Medulla oblongata (tissue), 1 donor: ENCODE data around the gene CBX7.

ENCODE experiments used
- DNase-seq: peaks from one replicate; pipeline ENCODE4 v3.0.0-alpha.2; 2015; ENCODE audit errors: extremely low spot score

Gene CBX7

DNA sequence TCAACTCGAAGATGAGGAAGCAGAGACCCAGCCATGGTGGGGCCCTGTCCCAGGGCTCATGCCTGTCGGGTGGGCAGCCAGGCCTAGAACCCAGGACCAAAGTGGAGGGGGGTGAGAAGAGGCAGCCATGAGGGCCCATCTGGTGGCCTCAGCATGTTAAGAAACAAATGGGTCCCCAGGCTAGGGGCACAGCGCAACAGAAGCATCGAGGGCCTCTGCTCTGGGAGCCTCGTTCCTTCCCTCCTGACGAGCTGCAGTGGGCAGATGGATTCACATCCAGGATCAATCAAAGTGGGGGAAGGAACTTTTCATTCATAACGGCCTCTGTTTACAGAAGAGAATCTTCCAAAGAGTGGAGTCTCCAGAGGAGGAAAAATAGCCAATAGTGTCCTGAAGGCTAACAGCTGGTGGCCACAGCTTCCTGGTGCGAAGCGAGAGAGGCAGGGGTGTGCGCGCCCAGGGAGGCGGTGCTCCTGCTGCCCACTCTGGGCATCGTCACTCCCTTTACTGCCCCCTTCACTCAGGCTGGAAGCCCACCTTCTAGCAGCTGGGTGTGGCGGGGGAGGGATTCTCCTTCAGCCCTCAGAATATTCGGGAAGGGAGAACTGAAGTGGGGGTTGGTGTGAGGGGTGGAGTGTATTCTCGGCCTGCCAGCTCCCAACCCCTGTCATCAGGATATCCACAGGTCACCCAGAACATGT, 4.3 kb downstream of the CBX7 start:
- DNase-seq: no peak

DNA sequence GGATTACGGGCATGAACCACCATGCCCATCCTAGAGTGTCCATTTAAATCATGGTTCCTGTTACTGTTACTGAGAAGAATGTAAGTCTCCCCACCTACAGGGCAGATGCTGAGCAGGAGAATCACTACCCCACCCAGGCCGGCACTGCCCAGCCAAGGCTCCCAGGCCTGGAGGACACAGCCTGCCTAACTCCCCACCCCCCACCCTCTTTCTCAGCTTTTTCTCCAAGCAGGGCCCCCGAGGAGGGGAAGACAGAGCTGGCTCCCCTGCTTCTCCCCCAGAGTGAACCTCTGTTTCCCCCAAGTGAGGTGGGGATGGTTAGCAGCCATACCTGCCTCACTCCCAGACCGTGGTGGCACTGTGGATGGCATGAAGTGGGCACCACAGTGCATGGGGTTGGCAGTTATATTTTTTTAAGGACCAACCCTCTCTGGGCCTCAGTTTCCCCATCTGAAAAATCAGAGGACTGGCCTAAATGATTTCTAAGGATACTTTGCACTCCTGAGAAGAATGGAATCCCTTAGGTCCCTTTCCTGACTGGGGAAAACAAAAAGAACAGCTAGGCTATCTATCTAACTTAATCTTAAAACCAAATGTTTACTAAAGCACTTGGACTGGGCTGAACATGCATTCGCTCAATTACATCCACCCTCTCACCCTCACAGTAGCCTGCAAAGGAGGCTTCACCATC, 5.0 kb downstream of the CBX7 start:
- no peak for DNase-seq

DNA sequence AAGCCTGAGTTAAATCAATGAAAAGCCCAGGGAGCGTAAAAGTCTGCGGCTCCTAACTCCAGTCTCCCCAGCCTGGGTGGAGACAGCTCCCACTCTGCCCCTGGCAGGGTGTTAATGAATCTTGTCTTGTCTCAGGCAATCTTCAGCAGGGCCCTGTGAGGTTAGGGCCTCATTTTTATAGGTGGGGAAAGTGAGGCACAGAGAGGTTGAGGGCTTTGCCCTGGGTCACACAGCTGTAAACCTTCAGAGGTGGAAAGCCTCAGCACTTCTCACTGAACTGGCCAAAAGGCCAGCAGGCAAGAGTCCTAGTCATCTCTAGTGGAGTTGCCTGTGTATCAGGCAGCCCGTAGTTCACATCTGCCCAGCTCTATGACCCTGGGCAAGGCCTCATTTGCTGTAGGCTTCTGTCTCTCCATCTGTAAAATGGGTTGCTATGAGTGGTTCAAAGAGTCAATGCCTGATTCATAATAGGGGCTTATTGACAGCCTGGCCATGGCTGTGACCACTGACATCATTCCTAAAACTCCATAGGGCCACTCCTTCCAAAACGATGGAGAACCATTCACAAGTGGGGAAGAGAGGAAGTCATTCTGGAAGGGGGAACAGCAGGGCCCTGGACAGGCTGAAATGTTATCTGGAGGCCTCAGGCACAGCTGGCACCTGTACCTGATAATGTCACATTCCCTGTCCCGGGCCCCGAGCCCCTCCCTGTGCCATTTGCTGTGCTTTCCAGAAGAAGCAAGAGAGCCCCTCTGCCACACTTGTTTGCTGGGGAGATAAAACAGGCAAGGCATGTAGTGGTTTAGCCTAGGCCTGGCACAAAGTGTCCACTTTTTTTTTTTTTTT, 6.0 kb downstream of the CBX7 start:
- peak; percentile 39 for DNase-seq

DNA sequence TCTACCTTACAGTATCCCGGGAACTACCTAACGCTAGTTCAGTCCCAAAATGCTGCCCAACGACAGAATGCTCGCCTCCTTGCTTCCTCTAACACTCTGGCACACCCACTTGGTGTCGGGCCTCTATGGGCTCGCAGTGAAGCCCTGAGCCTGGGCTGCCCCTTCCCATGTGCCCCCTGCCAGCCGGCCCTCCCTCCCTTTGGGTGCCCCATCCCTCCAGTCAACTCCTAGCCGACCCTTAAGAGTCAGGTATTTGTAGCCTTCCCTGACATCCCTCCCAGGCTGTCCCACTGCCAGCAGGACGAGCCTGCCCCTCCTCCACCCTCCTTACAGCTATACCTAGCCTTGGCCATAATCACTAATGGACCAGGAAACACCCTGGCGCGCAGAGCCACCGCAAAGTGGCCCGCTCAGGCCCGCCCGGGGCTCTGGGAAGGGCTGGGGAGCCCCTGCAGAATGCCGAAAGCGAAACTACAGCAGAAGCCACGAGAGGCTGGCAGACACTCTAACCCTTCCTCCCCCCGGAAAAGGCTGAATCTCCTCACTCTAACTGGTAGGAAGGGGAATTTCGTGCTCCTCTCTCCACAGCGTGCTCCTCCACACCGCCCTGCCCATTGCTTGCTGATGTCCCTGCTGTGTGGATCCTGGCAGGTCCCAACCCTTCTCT, 8.2 kb downstream of the CBX7 start:
- peak; percentile 60 for DNase-seq

DNA sequence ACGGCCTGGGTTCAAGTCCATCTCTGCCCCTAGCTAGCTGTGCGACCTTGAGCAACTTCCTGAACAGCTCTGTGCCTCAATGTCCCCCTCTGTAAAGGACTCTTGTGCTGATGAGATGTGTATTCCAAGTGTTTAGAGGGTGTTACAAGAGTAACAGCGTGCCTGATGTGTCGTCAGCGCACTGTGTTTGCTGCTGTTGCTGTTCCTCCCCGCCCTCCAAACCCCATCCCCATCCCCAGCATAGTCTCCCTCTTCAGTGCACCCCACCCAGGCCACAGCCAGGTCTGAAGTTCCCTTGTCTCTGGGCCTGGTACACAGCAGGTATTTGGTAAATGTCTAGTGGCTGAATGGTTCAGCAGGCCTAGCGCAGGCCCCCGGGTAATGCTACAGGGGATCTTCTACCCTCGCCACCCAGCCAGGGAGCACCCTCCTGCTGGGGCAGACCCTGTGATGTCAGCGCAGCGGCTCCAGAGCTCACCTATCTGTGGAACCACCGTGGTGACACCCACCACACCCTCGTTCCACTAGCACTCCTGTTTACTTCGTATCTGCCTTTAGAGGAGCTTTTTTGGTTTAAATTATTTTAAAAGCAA, 10.3 kb downstream of the CBX7 start:
- DNase-seq: no peak

DNA sequence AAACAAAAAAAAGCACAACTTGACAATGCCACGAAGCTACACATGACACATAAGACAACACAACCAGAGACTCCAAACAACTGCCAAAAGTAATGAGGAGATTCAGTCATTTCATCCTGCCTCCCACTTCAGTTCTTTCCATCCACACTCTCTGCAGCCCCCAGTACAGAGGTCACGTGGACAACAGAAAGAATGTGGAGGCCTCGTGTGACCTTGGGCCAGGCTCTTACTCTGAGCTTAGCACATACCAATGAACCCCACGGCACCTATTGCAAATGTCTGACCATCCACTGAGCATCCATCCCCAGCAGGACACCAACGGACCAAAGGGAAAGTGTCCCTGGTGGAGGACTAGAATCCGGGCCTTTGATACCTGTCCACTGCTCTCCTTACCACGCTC, 12.5 kb downstream of the CBX7 start:
- DNase-seq: no peak

DNA sequence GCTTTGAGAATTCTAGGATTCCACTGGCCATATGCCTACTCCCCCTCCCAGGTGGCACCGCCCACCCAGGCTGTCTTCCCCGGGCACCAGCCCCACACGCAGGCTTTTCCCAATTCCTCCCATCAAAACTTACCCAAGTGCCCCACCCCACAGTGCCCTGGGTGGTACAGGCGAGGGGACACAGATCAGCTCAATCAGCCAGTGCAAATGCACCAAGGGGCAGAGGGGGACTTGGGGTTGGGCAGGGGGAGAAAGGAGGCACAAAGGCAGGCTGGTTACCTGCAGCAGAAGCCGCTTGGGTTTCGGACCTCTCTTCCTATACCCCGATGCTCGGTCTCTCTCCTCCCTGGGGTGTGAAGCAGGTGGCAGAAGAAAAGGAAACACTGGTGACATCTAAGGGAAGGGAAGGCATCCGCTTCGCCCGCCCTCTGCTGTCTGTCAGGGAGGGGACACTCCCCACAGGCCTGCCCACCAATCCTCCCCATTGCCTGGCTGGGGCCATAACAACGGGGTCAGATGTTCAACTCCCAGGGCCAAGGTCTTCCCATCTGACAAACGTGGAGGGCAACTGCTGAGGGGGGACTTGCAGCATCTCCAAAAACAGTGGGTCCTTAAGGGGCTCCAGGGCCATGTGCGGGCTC, 14.0 kb downstream of the CBX7 start:
- no peak for DNase-seq

DNA sequence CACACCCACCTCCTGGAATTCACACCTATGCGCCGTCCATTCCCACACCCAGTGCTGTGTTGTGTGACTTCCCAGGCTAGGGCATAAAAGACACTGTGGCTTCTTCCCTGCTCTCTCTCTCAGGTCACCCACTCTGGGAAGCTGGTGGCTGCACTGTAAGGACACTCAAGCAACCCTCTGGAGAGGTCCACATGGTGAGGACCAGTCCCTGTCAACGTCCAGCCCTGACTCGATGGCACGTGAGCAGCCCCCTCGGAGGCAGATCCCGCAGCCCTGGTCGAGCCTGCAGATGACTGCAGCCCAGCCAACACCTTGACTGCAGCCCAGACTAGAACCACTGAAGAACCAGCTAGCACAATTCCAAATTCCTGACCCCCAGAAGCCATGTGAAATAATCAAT, 16.2 kb downstream of the CBX7 start:
- no peak for DNase-seq

DNA sequence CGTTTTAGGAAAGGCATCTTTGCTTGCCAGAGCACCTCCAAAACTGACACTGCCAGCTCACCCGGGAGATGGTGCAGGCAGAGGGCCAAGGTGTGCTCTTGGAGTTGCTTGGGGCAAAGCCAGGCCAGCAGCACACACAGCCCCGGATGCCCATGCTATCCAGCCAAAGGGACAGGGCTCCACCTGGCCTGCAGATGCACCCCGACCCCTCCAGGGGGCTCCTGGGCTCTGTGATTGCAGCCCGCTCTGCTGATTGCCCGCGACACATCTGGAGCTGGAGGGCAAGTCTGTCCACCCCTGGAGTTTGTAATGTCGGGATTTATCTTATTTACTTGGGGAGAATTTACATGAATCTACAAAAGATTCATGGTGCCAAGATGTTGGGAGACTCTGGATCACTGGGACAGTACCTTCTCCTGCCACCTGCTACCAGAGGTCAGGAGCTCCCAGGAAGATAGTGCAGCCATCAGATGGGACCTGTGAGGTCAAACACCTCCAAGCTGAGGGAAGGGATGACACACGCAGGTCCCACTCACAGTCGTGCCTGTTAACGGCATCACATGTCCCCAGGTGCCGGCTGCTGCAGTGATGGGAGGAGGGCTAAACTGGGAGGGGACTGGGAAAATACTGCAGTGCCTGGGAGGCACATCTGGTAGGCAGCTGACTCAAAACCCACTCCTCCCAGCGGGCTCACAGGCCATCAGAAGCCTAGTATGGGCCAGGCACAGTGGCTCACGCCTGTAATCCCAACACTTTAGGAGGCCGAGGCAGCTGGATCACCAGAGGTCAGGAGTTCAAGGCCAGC, 17.2 kb downstream of the CBX7 start:
- DNase-seq: peak; percentile 27

DNA sequence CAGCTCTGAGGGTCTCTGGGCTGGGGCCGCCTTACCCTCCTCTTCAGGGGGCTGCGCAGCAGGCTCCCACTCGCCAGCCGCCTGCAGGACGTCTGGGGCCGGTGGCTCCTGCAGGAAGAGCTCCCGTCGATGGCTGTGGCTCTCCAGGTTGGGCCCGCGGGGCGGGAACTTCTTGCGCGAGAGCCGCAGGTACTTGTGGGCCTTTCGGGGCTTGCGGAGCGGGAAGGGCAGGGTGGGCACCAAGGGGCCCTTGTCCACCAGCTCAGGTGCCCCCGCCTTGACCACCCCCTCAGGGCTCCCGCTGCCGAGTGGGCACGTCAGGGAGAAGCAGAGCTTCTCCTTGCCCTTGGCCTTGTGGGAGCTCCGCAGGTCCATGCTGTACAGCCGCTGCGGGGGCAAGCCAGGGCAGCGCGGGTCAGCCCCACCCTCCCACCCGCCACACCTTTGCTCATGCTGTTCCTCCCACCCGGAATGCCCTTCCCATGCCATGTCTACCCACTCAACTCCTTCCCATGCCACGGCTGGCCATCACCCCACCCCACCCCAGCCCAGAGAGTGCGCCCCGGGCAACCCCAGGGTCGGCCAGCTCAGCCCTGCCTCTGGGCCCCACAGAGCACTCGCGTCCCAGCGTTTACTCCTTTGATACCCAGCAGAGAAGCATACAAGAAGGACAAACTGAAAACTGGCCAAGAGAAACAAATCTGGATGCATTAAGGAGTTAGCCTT, 18.0 kb downstream of the CBX7 start:
- DNase-seq: no peak

DNA sequence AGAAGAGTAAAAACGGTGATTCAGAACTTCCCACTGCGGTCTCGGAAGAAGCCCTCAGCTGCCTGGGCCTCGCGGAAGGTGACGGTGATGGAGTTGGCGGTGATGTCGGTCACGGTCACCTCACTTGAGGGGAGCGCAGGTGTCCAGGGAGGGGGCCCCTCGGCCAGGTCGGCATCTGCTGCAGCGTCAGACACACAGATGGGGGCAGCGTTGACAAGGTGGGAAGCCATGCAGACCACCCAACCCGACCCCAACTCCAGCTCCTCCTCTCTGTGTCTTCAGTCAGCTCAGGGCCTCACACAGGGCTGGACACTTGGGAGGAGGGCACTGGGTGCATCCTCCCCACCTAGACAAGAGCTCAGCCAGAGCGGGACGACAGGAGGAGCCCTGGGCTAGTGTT, 18.6 kb downstream of the CBX7 start:
- DNase-seq: no peak

DNA sequence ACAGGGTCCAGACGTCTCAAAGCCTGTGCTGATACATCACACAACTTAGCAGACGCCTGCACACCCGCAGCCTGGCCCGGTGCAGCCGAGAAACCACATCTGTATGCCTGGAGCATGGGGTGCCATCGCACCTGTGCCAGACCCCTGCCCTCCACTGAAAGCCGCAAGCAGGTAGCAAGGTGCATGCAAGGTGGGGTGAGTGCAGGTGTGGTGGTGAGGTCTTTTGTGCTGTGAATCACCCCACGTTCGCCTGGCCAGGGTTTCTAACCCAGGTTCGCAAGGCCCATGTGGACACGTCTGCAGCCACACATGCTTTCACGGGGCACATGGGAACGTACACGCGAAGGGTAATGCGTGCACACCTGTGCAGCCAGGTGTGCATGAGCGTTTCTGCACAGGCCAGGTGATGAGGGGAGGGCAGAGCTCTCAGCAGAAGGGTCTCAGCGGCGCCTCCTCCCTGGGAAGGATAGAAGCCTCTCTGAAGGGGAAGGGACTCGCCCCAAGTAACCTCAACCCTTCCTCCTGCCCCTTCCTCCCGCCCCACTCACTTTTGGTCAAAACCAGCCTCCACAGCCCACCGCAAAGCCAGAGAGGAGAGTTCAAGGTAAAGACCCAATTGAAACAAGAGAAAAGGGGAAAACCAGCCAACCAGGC, 19.5 kb downstream of the CBX7 start:
- DNase-seq: no peak

DNA sequence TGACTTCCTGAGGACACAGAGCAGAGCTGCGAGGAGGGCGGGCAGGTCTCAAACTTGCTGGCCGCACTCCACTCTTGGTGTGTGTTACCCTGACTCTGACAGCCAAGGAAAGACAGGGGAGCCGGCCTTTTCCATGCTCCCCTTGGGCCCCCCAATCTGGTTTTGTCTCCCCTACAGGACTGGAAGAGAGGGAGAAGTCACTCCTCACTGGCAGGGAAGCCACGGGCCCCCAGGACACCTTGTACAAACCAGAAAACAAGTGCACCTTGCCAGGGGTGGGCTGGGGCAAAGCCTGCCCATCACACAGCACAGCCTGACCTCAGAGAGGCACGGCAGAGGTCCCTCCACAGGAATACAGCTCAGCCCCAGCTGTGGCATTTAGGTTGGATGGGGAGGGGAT, 20.2 kb downstream of the CBX7 start:
- no peak for DNase-seq

DNA sequence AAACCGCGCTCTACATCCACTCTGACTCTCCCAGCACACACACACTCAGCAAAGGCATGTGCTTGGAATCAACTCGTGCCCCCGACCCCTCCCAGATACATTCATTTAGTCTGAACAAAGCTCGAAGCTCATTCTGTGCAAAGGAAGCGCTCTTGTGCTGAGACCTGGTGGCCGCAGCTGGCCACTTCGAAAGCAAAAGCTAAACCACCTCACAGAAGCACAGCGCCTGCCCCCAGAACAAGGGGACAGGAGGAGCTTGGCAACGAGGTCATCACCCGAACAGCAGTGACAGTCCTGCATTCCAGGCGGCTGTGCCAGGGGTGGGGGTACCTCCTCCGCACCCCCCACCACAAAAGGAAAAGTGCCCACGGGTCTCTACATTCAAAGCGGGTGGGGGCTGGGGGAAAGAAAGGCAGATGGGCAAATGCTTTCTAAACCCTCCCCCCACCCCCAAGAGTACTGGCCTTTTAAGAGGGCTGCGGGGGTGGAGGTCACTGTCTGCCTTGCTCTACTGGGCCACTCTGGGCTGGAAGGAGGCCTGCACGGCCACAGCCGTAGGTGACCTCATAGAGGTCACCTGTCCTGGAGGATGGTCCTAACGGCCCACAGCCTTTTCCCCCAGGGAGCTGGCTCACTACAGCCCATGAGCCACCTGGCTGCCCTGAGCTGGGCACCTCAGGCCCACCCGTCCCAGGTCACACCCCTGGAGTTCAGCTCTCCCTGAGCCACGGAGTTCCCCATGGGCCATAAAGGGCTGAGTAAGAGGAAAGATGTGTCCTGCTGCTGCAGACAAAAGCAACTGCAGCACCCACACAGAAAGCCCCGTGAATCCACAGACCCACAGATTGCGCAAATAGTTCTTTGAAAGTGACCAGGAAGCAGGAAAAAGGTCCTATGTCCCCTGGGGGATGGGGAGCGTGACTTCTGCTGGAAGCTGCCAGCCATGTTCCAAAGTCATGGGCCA, 21.3 kb downstream of the CBX7 start:
- DNase-seq: no peak

DNA sequence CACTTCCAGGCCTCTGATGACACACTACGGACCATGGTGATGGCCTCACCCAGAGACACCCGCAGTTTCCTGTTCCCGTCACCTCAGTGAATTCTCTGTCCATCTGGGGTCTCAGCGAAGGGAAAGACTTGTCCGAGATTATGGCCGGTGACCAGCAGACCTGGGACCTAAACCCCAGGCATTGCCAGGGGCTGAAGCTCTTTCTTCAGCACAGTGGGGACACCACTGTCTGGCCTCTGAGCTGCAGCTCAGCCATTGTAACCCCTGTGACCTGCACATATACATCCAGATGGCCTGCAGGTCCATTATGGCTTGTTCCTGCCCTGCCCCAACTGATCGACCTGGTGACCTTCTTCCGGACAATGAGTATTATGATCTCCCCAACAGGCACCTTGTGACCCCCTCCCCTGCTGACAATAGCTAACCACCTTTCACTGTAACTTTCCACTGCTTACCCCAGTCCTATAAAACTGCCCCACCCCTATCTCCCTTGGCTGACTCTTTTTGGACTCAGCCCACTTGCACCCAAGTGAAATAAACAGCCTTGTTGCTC, 22.3 kb downstream of the CBX7 start:
- no peak for DNase-seq

DNA sequence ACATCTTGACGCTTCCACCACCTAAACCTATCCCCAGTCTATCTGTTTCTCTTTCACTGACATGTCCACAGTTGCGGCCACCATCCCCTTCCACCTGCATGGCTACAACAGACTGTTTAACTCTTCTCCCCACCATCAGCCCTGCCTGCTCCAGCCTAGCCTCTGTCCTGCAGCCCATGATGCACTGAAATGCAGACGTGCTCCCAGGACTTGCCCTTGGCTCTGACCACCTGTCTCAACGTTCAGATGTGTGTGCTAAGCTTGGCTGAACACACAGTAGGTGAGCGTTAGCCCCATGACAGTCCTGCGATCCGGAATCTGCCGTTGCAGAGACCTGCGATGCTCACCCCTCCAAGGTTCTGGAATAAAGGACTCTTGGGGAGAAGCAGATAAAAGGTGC, 22.7 kb downstream of the CBX7 start:
- no peak for DNase-seq

DNA sequence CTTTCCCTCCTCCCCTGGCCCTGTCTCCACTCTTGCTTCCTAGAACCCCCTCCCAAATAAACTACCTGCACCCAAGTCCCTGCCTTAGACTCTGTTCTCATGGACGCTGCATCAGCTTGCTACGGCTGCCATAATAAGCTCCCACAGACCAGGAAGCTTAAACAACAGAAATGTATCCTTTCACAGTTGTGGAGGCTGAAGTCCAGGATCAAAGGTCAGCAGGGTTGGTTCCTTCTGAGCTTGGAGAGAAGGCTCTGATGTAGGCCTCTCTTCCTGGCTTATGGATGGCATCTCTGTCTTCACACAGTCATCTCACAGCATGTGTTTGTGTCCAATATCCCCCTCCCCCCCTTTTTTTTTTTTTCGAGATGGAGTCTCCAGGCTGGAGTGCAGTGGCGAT, 23.4 kb downstream of the CBX7 start:
- DNase-seq: no peak

DNA sequence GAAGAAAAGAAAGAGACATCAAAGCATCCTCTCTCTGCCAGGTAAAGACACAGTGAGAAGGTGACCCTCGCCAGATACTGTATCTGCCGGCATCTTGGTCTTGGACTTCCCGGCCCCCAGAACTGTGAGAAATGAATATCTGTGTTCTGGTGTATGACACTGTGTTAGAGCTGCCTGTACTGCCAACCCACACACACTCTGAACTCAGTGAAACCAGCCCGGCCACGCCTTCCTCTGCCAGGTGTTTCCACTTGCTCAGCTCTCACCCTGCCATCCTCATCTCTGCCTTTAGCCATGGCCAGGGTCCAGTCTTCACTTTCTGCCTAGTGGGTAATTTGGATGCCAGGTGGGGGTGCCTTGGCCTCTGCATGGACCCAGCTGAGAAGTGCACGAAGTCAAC, 24.0 kb downstream of the CBX7 start:
- no peak for DNase-seq
